Islet of Langerhans (tissue), 1 donor: ENCODE results near the gene PXDC1.
"Not testable (repeated sequence)": the region's sequence is repeated elsewhere in the genome, so short reads cannot be mapped to it uniquely, and the experiment has no call there.

Experiments used
- FAIRE-seq: peaks from one replicate; lab custom pipeline; 2011; peaks lifted over from hg19 to GRCh38; lab: Jason Lieb, UNC

Gene PXDC1

GRCh38 chr6:3731700-3732099, 19.8 kb downstream of the PXDC1 start:
- FAIRE-seq, result no peak

- FAIRE-seq, result no peak
Measured at GRCh38 chr6:3729603-3730344, 21.7 kb downstream of the PXDC1 start.

GRCh38 chr6:3727593-3728108, 23.9 kb downstream of the PXDC1 start:
- no peak for FAIRE-seq

- no peak for FAIRE-seq
Measured at GRCh38 chr6:3727036-3727435, 24.5 kb downstream of the PXDC1 start.

GRCh38 chr6:3726421-3726820, 25.1 kb downstream of the PXDC1 start:
- no peak for FAIRE-seq

GRCh38 chr6:3725145-3726047, 26.1 kb downstream of the PXDC1 start:
- no peak for FAIRE-seq

- FAIRE-seq, result no peak
Measured at GRCh38 chr6:3724451-3725144, 26.9 kb downstream of the PXDC1 start.

- no peak for FAIRE-seq
Measured at GRCh38 chr6:3723966-3724365, 27.5 kb downstream of the PXDC1 start.

GRCh38 chr6:3723251-3723650, 28.3 kb downstream of the PXDC1 start:
- FAIRE-seq, result no peak

GRCh38 chr6:3722785-3723184, 28.7 kb downstream of the PXDC1 start:
- FAIRE-seq, result no peak

- no peak for FAIRE-seq
Measured at GRCh38 chr6:3721810-3722621, 29.5 kb downstream of the PXDC1 start.

- FAIRE-seq, result not testable (repeated sequence)
Measured at GRCh38 chr6:3720770-3721169, 30.7 kb downstream of the PXDC1 start.

GRCh38 chr6:3719462-3720308, 31.8 kb downstream of the PXDC1 start:
- no peak for FAIRE-seq

GRCh38 chr6:3718407-3718806, 33.1 kb downstream of the PXDC1 start:
- FAIRE-seq, result no peak

- no peak for FAIRE-seq
Measured at GRCh38 chr6:3715285-3715684, 36.2 kb downstream of the PXDC1 start.

- no peak for FAIRE-seq
Measured at GRCh38 chr6:3714768-3715167, 36.7 kb downstream of the PXDC1 start.

GRCh38 chr6:3714111-3714510, 37.4 kb downstream of the PXDC1 start:
- FAIRE-seq, result no peak

GRCh38 chr6:3712827-3713665, 38.5 kb downstream of the PXDC1 start:
- FAIRE-seq, result no peak

- FAIRE-seq, result no peak
Measured at GRCh38 chr6:3711776-3712175, 39.7 kb downstream of the PXDC1 start.

GRCh38 chr6:3710403-3710802, 41.1 kb downstream of the PXDC1 start:
- FAIRE-seq, result no peak
